Transverse colon (tissue), 4 donors: ENCODE data around the gene ASZ1. TPM values are rescaled to one million over a fixed set of nuclear protein-coding genes. Genes with fewer than 3 reads are reported as not detected.
A peak's percentile ranks its signal among the peaks of the same experiment; 100 is the strongest.

Experiments
- DNase-seq: peaks from one replicate; pipeline ENCODE4 v3.0.0-alpha.2; 2019
- H3K27ac ChIP-seq, 4 donors: fragments of 200-600 bp; sonication (generic); 2 replicates each; pipeline ENCODE4 v1.5.1; 2016 to 2018; ENCODE audit warnings: inconsistent platforms in 4 of 4
- H3K27me3 ChIP-seq: fragments of 200-600 bp; sonication (generic); 2 replicates; pipeline ENCODE4 v1.5.1; 2017; ENCODE audit warnings: inconsistent platforms
- H3K36me3 ChIP-seq, 4 donors: fragments of 200-600 bp; sonication (generic); 2 replicates each; pipeline ENCODE4 v1.5.1; 2017 to 2019; ENCODE audit warnings: inconsistent platforms in 4 of 4
- H3K4me1 ChIP-seq, 4 donors: fragments of 200-600 bp; sonication (generic); 2 replicates each; pipeline ENCODE4 v1.5.1; 2017 to 2020; ENCODE audit warnings: inconsistent platforms in 4 of 4
- H3K4me3 ChIP-seq, 4 donors: fragments of 200-600 bp; sonication (generic); 1 replicate in 1 of 4; 2 replicates in 3 of 4; pipeline versions ENCODE4 v1.5.1 to v1.6.1; 2017 to 2019; ENCODE audit warnings: inconsistent platforms in 4 of 4
- H3K9me3 ChIP-seq, 2 donors: fragments of 200-600 bp; sonication (generic); 2 replicates each; pipeline ENCODE4 v1.5.1; 2017 to 2019; ENCODE audit warnings: inconsistent platforms in 2 of 2
- EP300 ChIP-seq: sonication (generic); formaldehyde crosslinking; IDR thresholded peaks from one replicate; pipeline ENCODE4 v1.6.1; 2017; ENCODE audit warnings: antibody characterized with exemption, low read depth
- POLR2A ChIP-seq: fragments of 450-650 bp; IDR thresholded peaks from one replicate; pipeline ENCODE4 v1.6.1; 2016; ENCODE audit warnings: antibody characterized with exemption, mild to moderate bottlenecking, moderate library complexity
- POLR2AphosphoS5 ChIP-seq, 3 donors: sonication (generic); formaldehyde crosslinking; IDR thresholded peaks; one replicate each; pipeline ENCODE4 v1.6.1; 2016; ENCODE audit warnings: antibody characterized with exemption in 3 of 3
- WGBS, 2 donors: methylation state at CpG; one replicate each; pipeline ENCODE4 v1.1.5; 2018; ENCODE audit warnings: low coverage in 1 of 2; 5-methylcytosine and 5-hydroxymethylcytosine counted together
- in situ Hi-C, 4 donors: fragments of 200-750 bp; cut with MboI; loops; one replicate each; pipeline versions ENCODE4 v1.15.0 to v1.15.1; 2017; ENCODE audit warnings: low sequenced_read_pairs in 3 of 4, low pct_ligation_motif_present in 1 of 4, low pct_unique_long_range_greater_than_20kb in 1 of 4
- intact Hi-C: fragments of 100-400 bp; cut with DNase I; formaldehyde crosslinking; loops from one replicate; pipeline ENCODE4 v1.15.1; 2023; ENCODE audit warnings: low total_unique reads
- total RNA-seq, 4 donors: library from RNA; depleted of rRNA; stranded (reverse); fragments of >200 nt; gene quantifications; one replicate each; pipeline ENCODE4 v1.1.0, GENCODE V29; 2016
- TF ChIP-seq, protein P1 (sequence below), 5 experiments: fragments of 200-600 bp in 3 of 5; fragments of 450-650 bp in 2 of 5; sonication (generic) in 3 of 5; IDR thresholded peaks; 1 replicate in 2 of 5; 2 replicates in 3 of 5; pipeline ENCODE4 v1.5.1; 2016 to 2017; ENCODE audit warnings: antibody characterized with exemption in 5 of 5, inconsistent platforms in 3 of 5, mild to moderate bottlenecking in 2 of 5, moderate library complexity in 1 of 5

The ASZ1 gene
- total RNA-seq, 4 donors from 2014 or later = not detected

DNA sequence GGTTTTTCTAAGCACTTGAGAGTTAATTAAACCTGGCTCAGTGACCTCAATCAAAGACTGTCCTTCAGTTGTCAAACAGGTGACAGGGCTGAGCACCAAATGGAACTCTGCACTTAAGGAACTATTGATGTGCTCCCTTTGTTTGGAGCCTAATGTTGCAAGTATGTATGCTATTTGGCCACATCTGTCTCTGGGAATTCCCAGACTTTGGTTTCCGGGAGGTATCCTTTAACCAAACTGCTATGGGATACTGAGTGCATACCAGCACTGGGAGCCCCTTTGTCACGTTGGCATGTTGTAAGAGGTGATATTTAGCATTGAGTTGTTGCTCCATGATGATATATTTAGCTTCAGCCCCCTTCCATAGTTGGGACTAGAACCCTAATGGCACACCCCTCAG lies 25.2 kb downstream of the ASZ1 start:
- in situ Hi-C loops = no loop called here
- no peak overlapping the region for H3K27ac ChIP-seq
- 83% methylated on average over 2 of the region's 2 CpGs; no CpG with 5 or more reads in 1 of the 2 donors for WGBS, 2 donors
- H3K4me1 ChIP-seq = no peaks in the 10 kb centered on the region
- H3K9me3 ChIP-seq = no peaks in the 10 kb centered on the region
- TF ChIP-seq POLR2AphosphoS5 (IDR thresholded peaks at IDR 0.05) (no peak), POLR2A (no peak), EP300 (no peak)
- TF ChIP-seq, protein P1, sequence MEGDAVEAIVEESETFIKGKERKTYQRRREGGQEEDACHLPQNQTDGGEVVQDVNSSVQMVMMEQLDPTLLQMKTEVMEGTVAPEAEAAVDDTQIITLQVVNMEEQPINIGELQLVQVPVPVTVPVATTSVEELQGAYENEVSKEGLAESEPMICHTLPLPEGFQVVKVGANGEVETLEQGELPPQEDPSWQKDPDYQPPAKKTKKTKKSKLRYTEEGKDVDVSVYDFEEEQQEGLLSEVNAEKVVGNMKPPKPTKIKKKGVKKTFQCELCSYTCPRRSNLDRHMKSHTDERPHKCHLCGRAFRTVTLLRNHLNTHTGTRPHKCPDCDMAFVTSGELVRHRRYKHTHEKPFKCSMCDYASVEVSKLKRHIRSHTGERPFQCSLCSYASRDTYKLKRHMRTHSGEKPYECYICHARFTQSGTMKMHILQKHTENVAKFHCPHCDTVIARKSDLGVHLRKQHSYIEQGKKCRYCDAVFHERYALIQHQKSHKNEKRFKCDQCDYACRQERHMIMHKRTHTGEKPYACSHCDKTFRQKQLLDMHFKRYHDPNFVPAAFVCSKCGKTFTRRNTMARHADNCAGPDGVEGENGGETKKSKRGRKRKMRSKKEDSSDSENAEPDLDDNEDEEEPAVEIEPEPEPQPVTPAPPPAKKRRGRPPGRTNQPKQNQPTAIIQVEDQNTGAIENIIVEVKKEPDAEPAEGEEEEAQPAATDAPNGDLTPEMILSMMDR (IDR thresholded peaks at IDR 0.05) = no peak
- no peak overlapping the region for H3K4me3 ChIP-seq
- H3K27me3 ChIP-seq = no peaks in the 10 kb centered on the region
- DNase-seq = no peak
- H3K36me3 ChIP-seq = no peaks in the 10 kb centered on the region
- intact Hi-C loops = no loop called here

DNA sequence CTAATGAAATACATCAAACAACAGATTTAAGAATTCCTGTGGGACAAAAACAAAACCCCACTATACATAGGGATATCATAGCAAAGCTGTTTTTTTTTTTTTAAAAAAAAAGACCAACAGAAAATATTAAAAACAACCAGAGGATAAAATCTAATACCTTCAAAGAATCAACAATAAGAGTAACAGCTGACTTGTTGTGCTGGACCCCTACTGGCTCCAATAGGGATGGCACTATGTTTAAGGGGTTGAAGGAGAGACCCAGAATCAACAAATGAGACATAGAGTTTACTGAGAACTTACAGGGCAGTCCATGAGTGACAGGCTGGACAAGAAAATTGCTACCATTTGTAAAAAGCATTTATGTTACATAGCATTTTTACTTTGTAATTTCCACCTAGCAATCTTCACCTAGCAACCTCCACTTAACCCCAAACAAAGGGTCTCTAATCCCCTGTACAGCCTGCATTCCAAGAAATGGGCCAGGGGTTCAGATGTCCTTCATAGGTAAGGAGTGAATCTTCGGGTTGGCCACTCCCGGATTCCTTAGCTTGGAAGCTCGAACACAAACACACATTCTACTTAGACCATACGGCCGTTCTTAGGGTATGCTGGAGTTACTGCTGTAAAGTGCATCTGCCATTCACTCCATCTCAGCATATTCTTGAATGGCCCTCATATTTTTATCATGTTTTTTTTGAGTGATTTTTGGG lies 25.8 kb downstream of the ASZ1 start:
- no peaks in the 10 kb centered on the region for H3K9me3 ChIP-seq
- no peak overlapping the region for H3K27ac ChIP-seq
- in situ Hi-C loops = no loop called here
- DNase-seq = no peak
- intact Hi-C loops = no loop called here
- no peaks in the 10 kb centered on the region for H3K27me3 ChIP-seq
- H3K4me1 ChIP-seq = no peaks in the 10 kb centered on the region
- WGBS, 2 donors = 87 to 100% methylated on average over 1 to 5 of the region's 5 CpGs
- no peaks in the 10 kb centered on the region for H3K36me3 ChIP-seq
- no peak for TF ChIP-seq POLR2A
- no peak for TF ChIP-seq EP300
- TF ChIP-seq POLR2AphosphoS5 (IDR thresholded peaks at IDR 0.05) = no peak
- TF ChIP-seq, protein P1 (IDR thresholded peaks at IDR 0.05) = no peak
- H3K4me3 ChIP-seq = no peak overlapping the region

DNA sequence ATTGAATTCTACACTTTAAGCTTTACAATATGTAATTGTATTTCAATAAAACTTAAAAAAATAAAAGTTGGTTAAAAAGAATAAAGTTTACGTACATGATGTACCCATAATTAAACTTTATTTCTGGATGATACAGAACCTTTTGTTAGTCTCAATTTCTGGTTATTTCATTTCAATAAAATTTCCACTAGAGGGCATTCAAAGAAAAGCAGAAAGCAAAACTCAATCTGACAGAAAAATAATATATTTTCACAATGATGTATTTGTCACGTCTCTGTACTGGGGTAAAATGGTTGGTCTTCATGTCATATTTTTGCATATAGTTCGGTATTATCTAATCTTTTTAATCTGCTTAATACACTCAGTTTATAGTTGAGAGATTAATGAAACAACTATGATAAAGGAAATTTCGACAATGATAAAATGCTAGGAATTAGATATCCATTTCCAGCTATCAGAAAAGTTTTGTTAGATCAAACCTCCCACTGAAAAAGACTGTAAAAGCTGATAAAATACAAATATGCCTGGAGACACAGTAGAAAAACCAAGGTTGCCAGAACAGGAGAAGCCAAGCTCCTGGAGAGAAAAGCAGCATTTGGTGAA lies 27.4 kb downstream of the ASZ1 start:
- no peaks in the 10 kb centered on the region for H3K4me1 ChIP-seq
- no peaks in the 10 kb centered on the region for H3K27me3 ChIP-seq
- H3K27ac ChIP-seq = no peak overlapping the region
- no peaks in the 10 kb centered on the region for H3K36me3 ChIP-seq
- WGBS, 2 donors = 32 to 33% methylated on average over 4 of the region's 4 CpGs
- no peak overlapping the region for H3K4me3 ChIP-seq
- intact Hi-C loops = no loop called here
- no peak for TF ChIP-seq EP300
- TF ChIP-seq, protein P1 (IDR thresholded peaks at IDR 0.05) = peak in 4 of 5 experiments; percentile 28 to 42 (median 41)
- H3K9me3 ChIP-seq = no peaks in the 10 kb centered on the region
- no peak for DNase-seq
- in situ Hi-C loops = no loop called here

DNA sequence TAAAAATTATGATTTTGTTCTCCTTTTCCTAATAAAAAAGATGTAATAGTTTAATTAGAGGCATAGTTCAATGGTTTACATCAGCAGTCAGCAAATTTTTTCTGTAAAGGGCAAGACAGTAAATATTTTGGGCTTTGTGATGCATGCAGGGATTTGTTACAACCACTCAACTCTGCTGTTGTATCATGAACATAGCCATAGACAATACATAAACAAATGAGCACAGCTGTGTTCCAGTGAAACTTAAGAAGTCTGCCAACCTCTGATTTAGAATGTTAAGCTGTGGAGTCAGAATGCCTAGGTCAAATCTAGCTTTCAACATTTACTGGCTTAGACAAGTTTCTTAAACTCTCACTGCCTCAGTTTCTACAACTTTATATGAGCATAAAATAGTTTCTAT lies 31.6 kb downstream of the ASZ1 start:
- no peak overlapping the region for H3K4me3 ChIP-seq
- no peak overlapping the region for H3K27ac ChIP-seq
- H3K36me3 ChIP-seq = no peaks in the 10 kb centered on the region
- H3K4me1 ChIP-seq = no peaks in the 10 kb centered on the region
- in situ Hi-C loops = no loop called here
- intact Hi-C loops = no loop called here
- no peaks in the 10 kb centered on the region for H3K27me3 ChIP-seq
- no peaks in the 10 kb centered on the region for H3K9me3 ChIP-seq
- TF ChIP-seq EP300 = no peak
- no peak for TF ChIP-seq POLR2A
- no peak for TF ChIP-seq POLR2AphosphoS5 (IDR thresholded peaks at IDR 0.05)
- TF ChIP-seq, protein P1 (IDR thresholded peaks at IDR 0.05) = no peak
- DNase-seq = no peak
